ENCODE measurements around the gene NSUN6.

- TF ChIP-seq CTCF (conservative IDR thresholded peaks at IDR 0.05; ENCODE audit: low read depth, low read length), result no peak
- no peak for TF ChIP-seq EZH2 (IDR thresholded peaks at IDR 0.05; ENCODE audit: low read length, unreplicated experiment)
- no peak for TF ChIP-seq EZH2phosphoT487 (IDR thresholded peaks at IDR 0.05; ENCODE audit: borderline replicate concordance, low read length)
Observed at GRCh38 chr10:18611168-18611567, 40.2 kb downstream of the NSUN6 start.
